Tibial artery (tissue), 4 donors: ENCODE results near the gene HS6ST1.

Source experiments
- DNase-seq, 2 donors: peaks; one replicate each; pipeline ENCODE4 v3.0.0-alpha.2; 2019
- H3K27ac ChIP-seq, 2 donors: fragments of 200-600 bp; sonication (generic) in 1 of 2; 1 replicate in 1 of 2; 2 replicates in 1 of 2; pipeline ENCODE4 v1.5.1; 2018 to 2019; ENCODE audit warnings: mild to moderate bottlenecking in 1 of 2
- H3K27me3 ChIP-seq, 2 donors: fragments of 200-600 bp; sonication (generic) in 1 of 2; one replicate each; pipeline versions ENCODE4 v1.5.1 to v1.6.0; 2016 to 2019
- H3K36me3 ChIP-seq, 3 donors: fragments of 200-600 bp; sonication (generic) in 2 of 3; one replicate each; pipeline ENCODE4 v1.5.1; 2016 to 2019; ENCODE audit warnings: mild to moderate bottlenecking in 2 of 3
- H3K4me1 ChIP-seq, 4 donors: fragments of 200-600 bp; sonication (generic) in 2 of 4; 1 replicate in 3 of 4; 2 replicates in 1 of 4; pipeline ENCODE4 v1.5.1; 2016 to 2019
- H3K4me3 ChIP-seq, 2 donors: fragments of 200-600 bp; sonication (generic) in 1 of 2; 1 replicate in 1 of 2; 2 replicates in 1 of 2; pipeline ENCODE4 v1.5.1; 2018 to 2019; ENCODE audit warnings: mild to moderate bottlenecking in 2 of 2
- H3K9me3 ChIP-seq, 3 donors: fragments of 200-600 bp; sonication (generic) in 1 of 3; one replicate each; pipeline ENCODE4 v1.5.1; 2016 to 2019
- intact Hi-C: fragments of 100-400 bp; cut with DNase I; formaldehyde crosslinking; loops from one replicate; pipeline ENCODE4 v1.15.0; 2023; ENCODE audit warnings: low total_unique reads
- TF ChIP-seq, protein P1 (sequence below), 2 experiments: fragments of 200-600 bp in 1 of 2; fragments of 450-650 bp in 1 of 2; IDR thresholded peaks; one replicate each; pipeline ENCODE4 v1.5.1; 2017 to 2019; ENCODE audit warnings: antibody characterized with exemption in 2 of 2, mild to moderate bottlenecking in 1 of 2, moderate library complexity in 1 of 2

HS6ST1 gene

DNA sequence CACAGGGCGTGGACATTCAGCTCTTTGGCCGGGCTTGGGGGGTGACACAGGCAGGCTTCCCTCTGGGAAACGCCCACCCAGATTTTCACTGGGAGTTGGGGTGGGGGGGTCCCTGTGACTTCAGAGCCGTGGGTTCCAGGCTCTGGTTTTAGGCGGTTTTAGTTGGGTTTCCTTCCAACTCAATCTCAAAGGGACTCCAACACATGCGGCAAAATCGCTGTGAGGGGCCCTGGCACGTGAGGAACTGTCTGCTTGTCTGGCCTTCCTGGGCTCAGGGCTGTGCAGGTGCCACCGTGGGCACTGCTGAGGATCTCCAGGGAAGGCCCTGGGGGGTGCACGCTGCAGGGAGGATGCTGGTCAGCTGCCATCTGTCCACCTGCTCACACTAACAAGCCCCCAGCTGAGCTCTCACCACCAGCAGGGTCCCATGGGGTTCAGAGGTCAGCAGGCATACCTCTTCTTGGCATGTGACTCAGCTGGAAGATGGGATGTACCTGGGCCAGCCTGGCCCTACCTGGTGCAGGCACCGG, 11.7 kb downstream of the HS6ST1 start:
- peaks cover 9 to 80% (median 34%) of the 10 kb centered on the region in 4 donors for H3K4me1 ChIP-seq
- H3K27ac ChIP-seq, result no peak overlapping the region
- TF ChIP-seq, protein P1, sequence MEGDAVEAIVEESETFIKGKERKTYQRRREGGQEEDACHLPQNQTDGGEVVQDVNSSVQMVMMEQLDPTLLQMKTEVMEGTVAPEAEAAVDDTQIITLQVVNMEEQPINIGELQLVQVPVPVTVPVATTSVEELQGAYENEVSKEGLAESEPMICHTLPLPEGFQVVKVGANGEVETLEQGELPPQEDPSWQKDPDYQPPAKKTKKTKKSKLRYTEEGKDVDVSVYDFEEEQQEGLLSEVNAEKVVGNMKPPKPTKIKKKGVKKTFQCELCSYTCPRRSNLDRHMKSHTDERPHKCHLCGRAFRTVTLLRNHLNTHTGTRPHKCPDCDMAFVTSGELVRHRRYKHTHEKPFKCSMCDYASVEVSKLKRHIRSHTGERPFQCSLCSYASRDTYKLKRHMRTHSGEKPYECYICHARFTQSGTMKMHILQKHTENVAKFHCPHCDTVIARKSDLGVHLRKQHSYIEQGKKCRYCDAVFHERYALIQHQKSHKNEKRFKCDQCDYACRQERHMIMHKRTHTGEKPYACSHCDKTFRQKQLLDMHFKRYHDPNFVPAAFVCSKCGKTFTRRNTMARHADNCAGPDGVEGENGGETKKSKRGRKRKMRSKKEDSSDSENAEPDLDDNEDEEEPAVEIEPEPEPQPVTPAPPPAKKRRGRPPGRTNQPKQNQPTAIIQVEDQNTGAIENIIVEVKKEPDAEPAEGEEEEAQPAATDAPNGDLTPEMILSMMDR (IDR thresholded peaks at IDR 0.05), result no peak
- intact Hi-C loops, result no loop called here
- peak; percentile 4 to 65 for DNase-seq
- H3K27me3 ChIP-seq, result no peaks in the 10 kb centered on the region
- H3K9me3 ChIP-seq, result no peaks in the 10 kb centered on the region
- H3K4me3 ChIP-seq, result no peak overlapping the region
- peaks cover 0 to 7% (median 0%) of the 10 kb centered on the region in 3 donors for H3K36me3 ChIP-seq

DNA sequence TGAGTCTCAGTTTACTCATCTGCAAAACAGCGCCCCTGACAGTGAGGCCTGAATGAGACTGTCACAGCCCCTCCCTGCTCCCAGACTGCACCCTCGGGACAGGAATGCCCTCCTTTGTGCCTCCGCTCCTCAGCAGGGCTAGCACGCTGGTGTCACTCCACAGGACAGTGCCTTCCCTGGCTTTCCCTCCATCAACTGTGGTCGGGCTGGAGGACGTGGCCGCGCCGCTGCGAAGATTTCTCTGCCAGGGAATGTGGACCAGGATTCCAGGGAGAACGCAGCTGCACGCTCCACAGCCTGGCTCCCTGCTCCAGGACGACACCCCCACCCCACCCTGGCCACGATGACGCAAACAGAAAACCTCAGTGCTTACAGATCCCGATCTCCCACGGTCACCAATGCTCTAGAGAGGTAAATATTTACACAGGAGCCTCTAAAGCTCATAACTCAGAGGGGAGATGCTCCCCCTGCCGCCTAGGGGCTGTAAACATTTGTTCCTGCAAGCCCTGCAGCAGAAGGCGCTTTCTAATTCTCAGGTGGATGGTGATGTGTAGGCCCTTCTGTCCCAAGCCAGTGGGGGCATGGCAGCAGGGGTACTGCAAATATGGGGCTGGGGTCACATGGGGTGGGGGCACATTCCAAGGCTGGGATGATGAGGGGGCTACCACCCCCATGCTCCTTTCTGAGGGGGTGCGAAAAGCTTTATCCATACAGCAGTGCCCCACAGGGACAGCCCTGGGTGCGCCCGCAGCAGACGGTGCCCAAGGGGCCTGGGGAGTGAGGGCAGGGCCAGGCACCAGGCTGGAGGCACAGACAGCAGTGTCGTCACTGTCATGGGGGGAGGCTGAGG, 12.4 kb downstream of the HS6ST1 start:
- Histone ChIP-seq H3K27ac (peak overlapping the region; percentile 19 to 24), H3K9me3 (no peaks in the 10 kb centered on the region), H3K4me1 (peaks cover 16 to 84% (median 40%) of the 10 kb centered on the region in 4 donors), H3K36me3 (peaks cover 0 to 7% (median 0%) of the 10 kb centered on the region in 3 donors), H3K4me3 (no peak overlapping the region), H3K27me3 (no peaks in the 10 kb centered on the region)
- intact Hi-C loops, result no loop called here
- TF ChIP-seq, protein P1 (IDR thresholded peaks at IDR 0.05), result no peak
- peak in 1 of 2 donors; percentile 73 for DNase-seq

DNA sequence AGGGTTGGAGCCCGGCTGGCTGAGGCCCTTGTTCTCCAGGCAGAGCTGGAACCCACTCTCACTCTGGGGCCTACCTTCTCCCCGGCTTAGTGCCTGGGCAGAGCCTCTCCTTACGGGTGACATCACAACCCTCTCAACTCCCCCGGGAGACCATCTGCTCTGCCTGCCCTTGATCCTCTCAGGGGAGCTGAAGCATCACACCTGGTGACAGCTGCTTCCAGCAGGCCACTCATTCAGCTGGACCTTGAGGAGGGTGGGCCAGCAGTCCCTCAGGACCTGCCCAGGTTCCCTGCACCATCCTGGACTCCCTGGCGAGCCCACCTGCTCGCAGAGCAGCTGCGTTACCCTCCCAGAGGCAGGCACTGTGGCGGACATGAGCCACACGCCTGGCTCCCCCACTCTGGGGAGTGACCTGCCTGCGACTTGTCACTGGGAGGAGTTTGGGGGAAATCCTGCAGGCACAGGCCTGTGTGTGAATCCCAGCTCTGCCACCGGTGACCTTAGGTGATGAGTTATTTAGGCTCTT, 13.1 kb downstream of the HS6ST1 start:
- Histone ChIP-seq H3K4me3 (no peak overlapping the region), H3K4me1 (peaks cover 19 to 87% (median 47%) of the 10 kb centered on the region in 4 donors), H3K9me3 (no peaks in the 10 kb centered on the region), H3K27ac (peak overlapping the region; percentile 19 to 24), H3K36me3 (peaks cover 0 to 6% (median 0%) of the 10 kb centered on the region in 3 donors), H3K27me3 (no peaks in the 10 kb centered on the region)
- TF ChIP-seq, protein P1 (IDR thresholded peaks at IDR 0.05), result no peak
- intact Hi-C loops, result no loop called here
- no peak for DNase-seq

DNA sequence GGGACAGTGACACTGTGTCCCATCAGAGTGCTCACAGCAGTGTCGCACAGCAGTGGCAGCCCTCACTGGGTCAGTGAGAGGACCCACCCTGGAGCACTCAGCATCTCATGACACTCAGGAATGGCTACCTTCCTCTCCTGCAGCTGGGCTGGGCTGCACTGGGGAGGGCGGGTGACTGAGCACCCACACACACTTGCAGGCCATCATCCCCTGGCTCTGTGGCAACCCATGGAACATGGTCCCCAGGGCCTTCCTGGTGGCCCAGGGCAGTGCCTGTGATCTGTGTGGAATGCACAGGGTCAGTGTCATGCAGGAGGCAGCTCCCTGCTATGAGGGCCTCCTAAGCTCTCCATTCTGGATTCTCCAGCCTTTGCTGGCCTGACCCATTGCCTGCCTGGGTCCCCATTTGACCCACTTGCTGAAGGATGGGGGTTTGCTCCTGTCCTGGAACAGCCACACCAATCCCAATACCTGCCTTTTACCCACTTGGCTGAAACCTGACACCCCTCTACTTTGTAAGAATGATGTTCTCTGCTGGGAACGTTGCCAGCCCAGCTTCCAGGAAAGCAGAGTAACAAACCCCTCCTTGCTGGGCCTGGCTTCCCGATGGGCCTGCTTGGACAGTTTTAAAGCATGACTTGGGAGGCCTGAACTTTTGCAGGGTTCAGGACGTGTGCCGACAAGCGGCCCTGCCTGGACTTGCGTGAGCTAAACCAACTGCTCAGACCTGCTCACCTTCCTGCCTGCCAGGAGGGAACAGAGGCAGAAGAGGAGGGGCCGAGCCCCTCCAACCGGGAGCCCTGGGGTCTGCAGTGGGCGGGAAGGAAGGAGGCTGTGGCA, 13.7 kb downstream of the HS6ST1 start:
- no peaks in the 10 kb centered on the region for H3K9me3 ChIP-seq
- no peak for DNase-seq
- H3K36me3 ChIP-seq, result no peaks in the 10 kb centered on the region
- H3K4me1 ChIP-seq, result peaks cover 19 to 85% (median 51%) of the 10 kb centered on the region in 4 donors
- H3K4me3 ChIP-seq, result no peak overlapping the region
- TF ChIP-seq, protein P1 (IDR thresholded peaks at IDR 0.05), result no peak
- peak overlapping the region; percentile 19 to 24 for H3K27ac ChIP-seq
- H3K27me3 ChIP-seq, result no peaks in the 10 kb centered on the region
- intact Hi-C loops, result no loop called here

DNA sequence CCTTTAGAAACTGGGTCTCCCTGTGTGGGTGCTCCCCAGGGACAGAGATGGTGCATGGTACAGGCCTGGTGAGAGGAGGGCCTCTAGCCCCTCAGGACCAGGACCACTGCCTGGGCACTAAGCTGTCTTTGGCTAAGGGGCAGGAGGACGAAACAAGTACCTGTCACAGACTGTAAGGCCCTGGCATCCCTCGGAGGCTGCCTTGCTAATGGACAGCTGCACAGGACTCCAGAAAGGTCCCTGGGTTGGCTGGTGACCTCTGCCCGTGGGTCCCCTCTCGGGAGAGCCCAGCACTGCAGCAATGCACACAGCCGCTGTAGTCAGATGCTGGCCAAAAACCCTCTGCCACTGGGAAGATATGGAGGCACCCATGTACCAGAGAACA, 14.3 kb downstream of the HS6ST1 start:
- TF ChIP-seq, protein P1 (IDR thresholded peaks at IDR 0.05), result no peak
- peaks cover 19 to 84% (median 51%) of the 10 kb centered on the region in 4 donors for H3K4me1 ChIP-seq
- H3K27ac ChIP-seq, result no peak overlapping the region
- H3K27me3 ChIP-seq, result no peaks in the 10 kb centered on the region
- H3K4me3 ChIP-seq, result no peak overlapping the region
- no peaks in the 10 kb centered on the region for H3K9me3 ChIP-seq
- no peak for DNase-seq
- H3K36me3 ChIP-seq, result no peaks in the 10 kb centered on the region
- intact Hi-C loops, result no loop called here
